Limb (tissue), 2 donors: ENCODE data around the gene DKK2.

Source experiments
- DNase-seq, 2 donors: peaks; one replicate each; pipeline ENCODE4 v3.0.0-alpha.2; 2016; ENCODE audit errors: extremely low spot score in 2 of 2

The DKK2 gene

DNA sequence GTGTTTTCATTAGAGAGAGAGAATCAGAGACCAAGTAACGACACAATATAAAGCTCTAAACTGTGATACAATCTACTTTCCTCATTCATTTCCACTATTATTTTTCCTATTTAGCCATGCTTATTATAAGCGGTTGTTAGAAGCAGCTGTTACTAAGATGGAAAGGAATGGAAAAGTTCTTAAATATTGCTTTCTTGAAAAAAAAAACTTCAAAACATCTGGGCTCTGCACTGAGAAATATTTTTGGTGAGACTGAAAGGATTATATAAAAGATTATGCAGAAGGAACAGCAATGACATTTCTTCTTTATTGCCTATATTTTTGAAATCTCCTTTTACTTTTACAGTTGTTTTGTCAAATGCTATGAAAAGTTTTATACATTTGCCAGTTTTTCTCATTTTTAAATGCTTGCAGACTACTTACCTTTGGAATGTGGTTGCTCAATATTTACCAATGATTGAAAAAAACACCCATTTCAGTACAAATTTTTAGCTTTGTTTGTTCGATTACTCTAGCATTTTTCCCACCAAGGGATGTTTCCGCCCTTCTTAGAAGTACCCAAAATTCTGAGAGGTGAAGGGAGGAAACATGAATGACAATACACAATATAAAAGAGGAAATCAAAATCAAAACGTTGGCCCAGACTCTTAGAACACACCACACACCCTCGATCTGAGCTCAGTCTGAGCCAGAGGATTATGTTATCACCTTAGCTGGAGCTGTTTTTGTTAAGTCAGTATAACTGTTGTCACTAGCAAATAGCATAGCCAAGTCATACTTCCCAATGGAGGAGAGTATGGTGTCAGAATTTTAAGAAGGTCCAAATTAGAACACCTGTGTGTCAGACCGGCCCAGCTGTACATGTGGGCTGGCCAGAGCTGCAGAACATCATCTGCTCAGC is 18.4 kb downstream of the DKK2 start:
- DNase-seq, result no peak

DNA sequence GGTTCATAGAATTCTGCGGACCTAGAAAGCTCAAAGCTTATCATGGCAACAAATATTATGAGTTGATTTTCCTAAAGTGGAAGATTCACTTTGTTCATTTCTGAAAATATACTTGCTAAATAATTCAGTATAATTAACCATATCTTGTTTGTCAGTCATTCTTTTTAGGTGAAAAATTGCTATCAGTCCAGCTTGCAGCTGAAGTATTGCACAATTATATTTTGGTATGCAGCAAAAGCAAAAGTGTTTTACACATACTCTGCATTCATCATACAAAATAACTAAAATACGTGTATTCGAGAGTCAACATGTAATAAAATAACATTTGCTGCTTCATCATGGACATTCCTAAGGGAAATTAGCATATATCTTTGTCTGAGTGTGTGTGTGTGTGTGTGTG is 24.8 kb downstream of the DKK2 start:
- DNase-seq, result no peak

DNA sequence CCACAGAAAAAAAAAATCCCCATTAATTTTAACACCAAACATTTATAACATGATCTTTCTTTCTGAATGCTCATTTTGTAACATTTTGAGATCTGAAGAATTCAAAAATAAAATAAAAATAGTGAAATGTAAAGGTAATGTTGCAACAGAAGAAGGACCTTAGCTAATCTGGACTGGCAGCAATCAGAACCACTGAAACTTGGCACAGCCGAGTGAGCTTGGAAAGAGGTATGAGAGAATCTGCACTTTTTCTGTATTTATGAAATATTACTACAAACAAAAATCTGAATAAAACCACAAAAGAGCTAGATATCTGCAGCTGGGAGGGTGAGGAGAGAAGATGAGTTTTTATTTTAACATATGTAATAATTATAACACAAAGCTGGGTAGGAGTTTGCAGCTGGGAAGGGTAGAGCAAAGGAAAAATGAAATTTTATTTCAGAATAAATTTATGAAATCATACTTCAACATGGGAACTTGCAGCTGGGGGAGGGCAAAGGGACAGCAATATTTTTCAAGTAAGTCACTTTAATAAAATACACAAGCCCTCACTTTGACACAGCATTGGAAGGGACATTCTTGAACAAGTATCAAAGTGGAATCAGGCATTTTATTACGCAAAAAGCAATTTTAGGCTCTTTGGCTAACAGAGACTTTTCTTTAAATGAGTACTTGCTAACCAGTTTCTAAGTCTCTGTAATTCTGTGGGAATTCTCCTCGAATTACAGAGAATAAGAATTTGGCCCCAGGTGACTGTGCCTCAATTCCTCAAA is 26.7 kb downstream of the DKK2 start:
- DNase-seq, result no peak

GRCh38 chr4:107008115-107008514 is 28.0 kb downstream of the DKK2 start:
- DNase-seq, result no peak

DNA sequence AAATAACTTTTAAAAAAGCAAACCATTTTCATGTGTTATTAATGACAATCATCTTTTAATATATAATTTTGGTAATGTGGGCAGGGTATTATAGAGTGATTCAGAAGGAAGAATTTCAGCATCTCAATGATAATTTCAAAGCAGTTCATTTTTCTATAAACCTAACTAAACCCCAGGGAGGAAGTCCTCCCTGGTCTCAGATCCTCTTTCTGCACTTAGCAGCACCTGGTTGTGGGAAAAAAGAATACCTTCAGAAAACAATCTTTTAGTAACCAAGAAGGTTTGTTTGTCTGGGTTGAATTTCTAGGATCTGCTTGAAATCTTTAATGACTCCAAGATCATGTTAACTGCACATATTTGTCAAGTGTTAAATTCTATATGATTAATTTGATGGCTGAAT is 29.9 kb downstream of the DKK2 start:
- no peak for DNase-seq

DNA sequence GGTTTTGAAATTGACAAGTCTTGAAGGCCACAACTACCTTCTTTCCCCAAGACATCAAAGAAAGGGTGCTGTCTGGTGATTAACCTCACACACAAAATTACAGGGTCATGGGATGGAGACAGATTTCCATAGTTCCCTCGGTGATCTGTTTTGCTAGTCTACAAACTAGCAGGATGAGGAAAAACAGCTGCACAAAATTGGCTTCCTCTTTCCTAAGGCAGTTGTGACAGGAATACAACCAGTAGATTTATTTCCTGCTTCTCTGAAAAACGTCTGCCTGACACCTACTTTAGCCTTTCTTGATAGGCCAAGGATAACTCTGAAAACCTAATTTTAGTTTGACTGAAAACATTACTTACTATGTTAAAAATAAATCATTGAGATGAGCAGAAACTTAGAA is 39.6 kb downstream of the DKK2 start:
- peak in 1 of 2 donors; percentile 34 for DNase-seq

GRCh38 chr4:106993827-106994226 is 42.3 kb downstream of the DKK2 start:
- no peak for DNase-seq

GRCh38 chr4:106987311-106987710 is 48.8 kb downstream of the DKK2 start:
- no peak for DNase-seq

- peak in 1 of 2 donors; percentile 34 for DNase-seq
Observed at GRCh38 chr4:106986486-106986885, 49.6 kb downstream of the DKK2 start.

DNA sequence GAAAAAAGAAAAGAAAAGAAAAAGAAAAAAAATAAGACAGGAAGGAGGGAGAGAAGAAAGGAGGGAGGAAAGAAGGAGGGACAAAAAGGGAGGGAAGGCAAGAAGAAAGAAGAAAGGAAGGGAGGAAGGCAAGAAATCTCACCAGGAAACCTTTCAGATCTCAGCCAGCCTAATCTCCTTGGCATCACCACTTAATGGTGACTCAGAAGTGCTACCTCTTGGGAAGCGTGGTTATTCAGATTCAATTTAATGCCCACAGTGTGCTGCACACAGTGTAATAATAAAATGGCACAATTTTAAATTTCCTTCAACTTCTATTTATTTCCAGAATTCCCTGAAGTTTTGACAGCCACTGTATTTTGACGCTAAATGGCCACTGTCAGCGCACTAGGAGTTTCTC is 50.3 kb downstream of the DKK2 start:
- DNase-seq, result no peak

DNA sequence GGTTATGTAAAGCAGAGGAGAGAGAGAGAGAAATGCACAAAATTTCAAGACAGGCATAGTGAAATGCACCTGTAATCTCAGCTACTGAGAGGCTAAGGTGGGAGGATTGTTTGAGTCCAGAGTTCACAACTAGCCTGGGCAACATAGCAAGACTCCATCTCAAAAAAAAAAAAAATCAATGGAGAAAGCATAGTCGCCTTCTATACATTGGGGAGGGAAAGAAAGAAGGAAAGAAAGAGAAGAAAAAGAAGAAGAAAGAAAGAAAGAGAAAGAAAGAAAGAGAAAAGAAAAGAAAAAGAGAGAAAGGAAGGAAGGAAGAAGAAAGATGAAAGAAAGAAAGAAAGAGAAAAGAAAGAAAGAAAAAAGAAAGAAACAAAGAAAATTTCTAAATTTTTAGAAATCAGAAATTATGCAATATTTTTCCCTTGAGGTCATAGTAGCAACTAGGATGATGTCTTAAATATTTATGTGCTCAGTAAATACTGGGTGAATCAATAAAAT is 53.4 kb downstream of the DKK2 start:
- DNase-seq, result no peak

- DNase-seq, result no peak
Observed at GRCh38 chr4:106981431-106981830, 54.7 kb downstream of the DKK2 start.

GRCh38 chr4:106979476-106979875 is 56.6 kb downstream of the DKK2 start:
- peak in 1 of 2 donors; percentile 32 for DNase-seq

DNA sequence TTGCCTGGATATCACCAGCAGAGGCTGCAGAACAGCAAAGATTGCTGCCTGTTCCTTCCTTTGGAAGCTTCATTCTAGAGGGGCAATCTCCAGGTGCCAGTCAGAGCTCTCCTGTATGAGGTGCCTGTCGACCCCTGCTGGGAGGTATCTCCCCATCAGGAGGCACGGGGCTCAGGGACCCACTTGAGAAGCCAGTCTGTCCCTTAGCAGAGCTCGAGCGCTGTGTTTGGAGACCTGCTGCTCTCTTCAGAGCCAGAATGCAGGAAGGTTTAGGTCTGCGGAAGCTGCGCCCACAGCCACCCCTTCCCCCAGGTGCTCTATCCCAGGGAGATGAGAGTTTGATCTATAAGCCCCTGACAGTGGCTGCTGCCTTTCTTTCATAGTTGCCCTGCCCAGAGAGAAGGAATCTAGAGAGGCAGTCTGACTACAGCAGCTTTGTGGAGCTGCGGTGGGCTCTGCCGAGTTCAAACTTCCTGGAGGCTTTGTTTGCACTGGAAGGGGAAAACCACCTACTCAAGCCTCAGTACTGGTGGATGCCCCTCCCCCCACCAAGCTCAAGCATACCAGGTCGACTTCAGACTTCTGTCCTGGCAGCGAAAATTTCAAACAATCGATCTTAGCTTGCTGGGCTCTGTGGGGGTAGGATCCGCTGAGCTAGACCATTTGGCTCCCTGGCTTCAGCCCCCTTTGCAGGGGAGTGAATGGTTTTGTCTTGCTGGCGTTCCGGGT is 57.9 kb downstream of the DKK2 start:
- no peak for DNase-seq

DNA sequence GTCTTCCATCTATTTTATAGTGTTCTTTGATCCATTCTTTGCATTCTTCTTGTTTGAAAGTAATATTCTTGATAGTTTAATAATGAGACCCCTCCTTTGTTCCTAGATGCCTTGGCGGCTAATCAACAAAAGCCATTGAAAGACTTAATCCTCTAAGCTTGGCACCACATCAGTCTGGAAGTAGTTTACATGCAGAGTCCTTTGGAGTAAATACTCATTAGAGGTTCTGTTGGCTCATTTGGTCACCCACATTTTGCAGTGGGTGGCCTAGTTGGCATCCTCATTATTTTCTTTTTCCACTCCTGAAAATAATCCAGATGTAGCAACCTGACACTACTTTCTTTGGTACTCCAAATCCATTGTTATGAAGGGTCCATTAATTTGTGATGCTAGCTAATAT is 64.5 kb downstream of the DKK2 start:
- DNase-seq, result no peak

- DNase-seq, result no peak
Observed at GRCh38 chr4:106967892-106968291, 68.2 kb downstream of the DKK2 start.

GRCh38 chr4:106953036-106953705 is 82.9 kb downstream of the DKK2 start:
- no peak for DNase-seq

DNA sequence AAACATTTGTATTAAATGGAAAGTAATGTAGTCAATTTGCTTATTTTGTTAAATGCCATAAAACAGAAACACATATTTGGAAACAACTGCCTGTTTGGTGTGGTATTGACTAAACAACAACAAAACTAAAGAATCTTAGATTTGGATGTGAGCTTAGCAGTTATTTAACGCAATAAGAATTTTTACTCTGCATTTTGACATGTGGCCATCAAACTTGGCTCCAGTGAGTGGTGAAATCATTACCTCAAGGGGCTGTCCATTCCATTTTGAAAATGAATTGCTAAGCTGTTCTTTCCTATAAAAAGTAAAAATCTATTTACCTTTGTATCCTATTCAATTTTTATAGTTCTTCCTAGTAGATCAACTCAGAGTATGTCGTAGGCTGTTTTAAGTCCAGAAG is 84.2 kb downstream of the DKK2 start:
- no peak for DNase-seq

DNA sequence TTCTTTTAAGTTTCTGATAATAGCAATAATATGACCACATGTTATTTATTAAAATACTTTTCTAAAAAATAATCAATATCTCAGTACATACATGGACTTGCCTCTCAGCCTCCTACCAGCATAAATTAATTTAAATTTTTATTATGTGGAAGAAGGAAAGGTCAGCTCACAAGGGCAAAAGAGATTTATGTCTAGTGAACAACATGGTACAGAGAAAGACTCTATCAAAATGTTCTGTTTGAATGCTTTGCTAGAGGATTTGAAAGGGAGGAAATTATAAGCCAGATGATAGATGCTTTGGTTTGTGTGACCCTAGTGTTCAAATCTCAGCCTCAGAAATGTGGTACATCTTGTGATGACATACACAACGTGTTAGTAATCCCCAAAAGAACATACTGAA is 94.3 kb downstream of the DKK2 start:
- DNase-seq, result no peak

- no peak for DNase-seq
Observed at GRCh38 chr4:106930522-106930921, 105.6 kb downstream of the DKK2 start.

- no peak for DNase-seq
Observed at GRCh38 chr4:106929248-106929647, 106.9 kb downstream of the DKK2 start.
